RKO (cell line): Measurements from ENCODE around the gene ITCH.
"Not testable (repeated sequence)": the region's sequence is repeated elsewhere in the genome, so short reads cannot be mapped to it uniquely, and the experiment has no call there.

Experiments used
- DNase-seq: peaks from one replicate; pipeline ENCODE4 v3.0.0-alpha.2; 2016; ENCODE audit warnings: low spot score

The ITCH gene

DNA sequence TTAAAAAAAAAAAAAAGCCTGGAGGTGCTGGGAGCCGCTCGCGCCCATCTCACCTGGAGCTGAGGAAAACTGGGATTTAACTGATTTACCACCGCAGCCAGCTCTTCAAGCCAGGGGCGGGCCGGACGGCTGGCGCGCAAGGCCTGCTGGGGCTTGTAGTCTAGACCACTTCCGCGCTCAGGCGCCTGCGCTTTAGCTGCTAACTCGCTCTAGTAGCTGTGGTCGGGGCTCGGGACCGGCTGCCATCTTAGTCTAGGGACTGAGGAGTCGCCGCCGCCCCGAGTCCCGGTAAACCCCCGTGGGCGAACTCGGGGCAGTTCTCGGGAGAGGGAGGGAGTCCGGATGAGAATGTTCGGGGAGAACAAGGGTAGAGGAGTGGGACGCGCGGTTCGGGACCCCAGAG, at the start of gene ITCH:
ITCH (plus strand) TSS at position 212 of the 403 bp plus-strand sequence. CDS start 30,539 bp downstream, outside the sequence.
- peak; percentile 99 for DNase-seq

DNA sequence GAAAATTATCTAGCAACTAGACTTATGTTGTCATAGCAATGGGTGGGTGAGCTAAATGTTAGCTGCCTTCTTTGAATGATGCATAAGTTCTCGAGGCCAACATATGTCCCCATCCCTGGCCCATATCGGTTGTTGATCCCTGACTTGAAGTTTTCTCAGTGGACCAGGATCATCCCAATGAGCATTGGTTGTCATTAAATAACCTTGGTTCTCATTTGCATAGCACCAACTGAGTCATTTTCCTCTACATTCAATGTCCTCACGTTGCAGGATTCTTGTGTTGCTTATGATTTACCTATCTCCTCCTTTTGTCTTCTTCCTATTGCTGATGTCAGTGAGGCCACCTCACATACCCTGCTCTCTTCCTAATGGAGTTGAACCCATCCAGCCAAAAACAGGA, 47.8 kb upstream of the ITCH start:
- DNase-seq: no peak

DNA sequence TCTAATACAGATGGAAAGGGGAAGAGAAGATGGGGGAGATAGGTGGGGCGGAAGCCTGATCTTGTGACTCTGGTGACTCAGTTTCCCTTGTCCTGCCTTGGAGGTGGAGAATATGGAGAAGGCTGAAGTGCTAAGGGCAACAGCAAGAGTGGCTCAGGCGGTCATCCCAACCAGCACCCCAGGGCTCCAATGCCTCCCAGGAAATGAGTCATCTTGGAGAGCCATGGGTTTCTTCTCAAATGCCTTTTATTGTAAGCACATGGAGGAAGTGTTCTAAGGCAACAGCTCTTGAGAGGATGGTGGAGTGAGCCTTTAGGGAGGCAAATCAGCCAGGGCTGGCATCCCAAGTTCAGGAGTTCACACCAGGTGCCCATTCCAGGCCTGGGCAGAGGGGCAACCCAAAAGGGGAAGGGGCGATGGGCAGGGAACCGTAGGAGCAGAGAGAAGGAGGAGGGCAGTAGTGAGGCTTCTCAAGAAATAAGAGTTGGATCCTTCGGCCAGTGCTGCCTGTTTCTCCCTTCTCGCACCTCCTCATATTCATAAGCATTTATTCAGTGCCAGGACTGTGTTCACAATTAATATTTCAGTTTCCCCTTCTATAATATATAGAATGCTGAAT, 46.8 kb upstream of the ITCH start:
- DNase-seq: peak; percentile 71

DNA sequence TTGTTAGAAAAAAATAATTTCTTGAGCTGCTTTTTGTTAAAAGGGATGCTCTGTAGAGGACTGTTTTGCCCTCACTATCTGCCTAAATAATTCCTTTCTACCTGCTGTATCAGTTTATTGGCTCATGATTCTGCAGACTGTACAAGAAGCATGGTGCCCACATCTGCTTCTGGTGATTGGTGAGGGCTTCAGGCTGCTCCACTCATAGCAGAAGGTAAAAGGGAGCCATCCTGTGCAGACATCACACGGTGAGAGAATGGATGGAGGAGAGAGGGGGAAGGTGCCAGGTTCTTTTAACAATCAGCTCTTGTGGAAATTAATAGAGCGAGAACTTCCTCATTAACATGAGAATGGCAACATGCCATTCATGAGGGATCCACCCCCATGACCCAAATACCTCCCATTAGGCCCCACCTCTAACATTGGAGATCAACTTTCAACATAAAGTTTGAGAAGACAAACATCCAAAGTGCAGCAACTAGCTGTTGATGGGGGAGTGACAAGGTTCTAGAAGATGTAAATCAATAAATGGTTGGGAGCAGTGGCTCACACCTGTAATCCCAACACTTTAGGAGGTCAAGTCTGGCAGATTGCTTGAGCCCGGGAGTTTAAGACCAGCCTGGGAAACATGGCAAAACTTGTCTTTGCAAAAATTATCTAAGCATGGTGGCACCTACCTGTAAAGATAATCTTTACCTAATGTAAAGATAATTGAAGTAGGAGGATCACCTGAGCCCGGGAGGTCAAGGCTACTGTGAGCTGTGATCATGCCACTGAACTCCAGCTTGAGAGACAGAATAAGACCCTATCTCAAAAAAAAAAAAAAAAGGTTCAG, 44.2 kb upstream of the ITCH start:
- no peak for DNase-seq

DNA sequence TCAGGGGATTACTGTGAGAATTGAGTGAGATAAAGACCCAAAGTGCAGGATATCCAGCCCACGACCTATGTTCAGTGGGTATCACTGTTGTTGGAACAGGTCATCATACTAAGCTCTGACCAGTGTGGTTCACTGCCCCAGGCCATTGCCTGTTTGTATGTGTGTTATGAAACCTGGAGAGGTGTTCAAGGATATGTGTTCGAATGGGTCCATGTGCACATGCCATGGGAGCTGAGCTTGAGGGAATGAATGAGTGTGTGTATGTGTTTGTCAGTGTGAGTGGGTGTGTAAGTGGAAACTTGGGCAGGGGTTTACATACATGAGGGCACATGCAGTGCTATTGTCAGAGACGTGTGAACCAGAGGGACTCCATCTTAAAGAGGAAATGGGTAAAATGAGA, 42.2 kb upstream of the ITCH start:
- no peak for DNase-seq

DNA sequence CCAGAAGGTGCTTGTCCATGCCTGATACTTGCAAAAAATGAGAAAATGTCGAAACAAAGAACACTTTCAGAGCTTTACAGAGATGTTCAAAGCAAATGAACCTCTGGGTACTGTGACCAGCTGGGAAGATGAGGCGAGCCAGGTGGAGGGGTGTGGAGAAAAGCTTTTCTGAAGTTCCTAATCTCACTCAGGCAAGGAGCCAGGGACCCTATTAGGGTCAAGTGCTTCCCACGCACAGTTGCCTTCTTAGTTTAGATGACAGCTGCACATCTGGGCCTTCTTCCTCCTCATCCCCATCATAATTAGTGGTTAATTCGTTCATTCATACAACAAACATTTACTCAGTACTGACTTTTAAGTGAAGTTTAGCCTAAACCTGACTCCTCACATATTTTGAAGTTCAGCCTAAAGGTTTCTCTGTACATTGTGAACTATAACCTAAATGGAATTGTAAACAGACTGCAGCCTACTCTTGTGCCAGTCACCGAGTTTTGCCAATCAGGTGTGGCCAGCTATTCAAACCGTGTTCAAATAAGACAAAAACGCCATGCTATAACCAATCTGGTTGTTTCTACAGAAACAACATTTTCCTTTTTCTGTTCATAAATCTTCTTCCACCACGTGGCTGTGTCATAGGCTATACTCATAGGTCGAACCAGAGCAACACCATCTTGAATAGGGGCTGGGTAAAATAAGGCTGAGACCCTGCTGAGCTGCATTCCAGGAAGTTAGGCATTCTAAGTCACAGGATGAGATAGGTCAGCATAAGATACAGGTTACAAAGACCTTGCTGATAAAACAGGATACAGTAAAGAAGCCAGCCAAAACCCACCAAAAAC, 40.6 kb upstream of the ITCH start:
- DNase-seq: no peak

DNA sequence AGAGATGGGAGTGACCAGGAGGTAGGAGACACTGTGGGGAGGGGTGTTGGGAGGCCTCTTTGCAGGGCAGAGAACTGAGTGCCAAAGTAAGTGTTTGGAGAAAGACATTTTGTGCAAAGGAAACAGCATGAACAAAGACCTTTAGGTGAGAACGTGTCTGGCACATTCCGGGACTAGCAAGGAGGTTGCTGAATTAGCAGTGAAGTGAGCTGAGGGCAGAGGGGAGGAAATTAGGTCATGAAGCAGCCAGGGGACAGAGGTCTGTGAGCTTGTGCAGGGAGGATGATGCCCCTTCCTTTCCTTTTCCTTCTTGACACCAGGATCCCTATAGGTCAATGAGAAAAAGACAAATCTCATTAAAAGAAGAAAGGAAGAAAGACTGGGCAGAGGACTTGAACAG, 38.5 kb upstream of the ITCH start:
- no peak for DNase-seq

DNA sequence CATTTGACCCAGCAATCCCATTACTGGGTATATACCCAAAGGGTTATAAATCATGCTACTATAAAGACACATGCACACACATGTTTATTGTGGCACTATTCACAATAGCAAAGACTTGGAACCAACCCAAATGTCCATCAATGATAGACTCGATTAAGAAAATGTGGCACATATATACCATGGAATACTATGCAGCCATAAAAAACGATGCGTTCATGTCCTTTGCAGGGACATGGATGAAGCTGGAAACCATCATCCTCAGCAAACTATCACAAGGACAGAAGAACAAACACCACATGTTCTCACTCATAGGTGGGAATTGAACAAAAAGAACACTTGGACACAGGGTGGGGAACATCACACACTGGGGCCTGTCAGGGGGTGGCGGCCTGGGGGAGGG, 34.9 kb upstream of the ITCH start:
- not testable (repeated sequence) for DNase-seq

DNA sequence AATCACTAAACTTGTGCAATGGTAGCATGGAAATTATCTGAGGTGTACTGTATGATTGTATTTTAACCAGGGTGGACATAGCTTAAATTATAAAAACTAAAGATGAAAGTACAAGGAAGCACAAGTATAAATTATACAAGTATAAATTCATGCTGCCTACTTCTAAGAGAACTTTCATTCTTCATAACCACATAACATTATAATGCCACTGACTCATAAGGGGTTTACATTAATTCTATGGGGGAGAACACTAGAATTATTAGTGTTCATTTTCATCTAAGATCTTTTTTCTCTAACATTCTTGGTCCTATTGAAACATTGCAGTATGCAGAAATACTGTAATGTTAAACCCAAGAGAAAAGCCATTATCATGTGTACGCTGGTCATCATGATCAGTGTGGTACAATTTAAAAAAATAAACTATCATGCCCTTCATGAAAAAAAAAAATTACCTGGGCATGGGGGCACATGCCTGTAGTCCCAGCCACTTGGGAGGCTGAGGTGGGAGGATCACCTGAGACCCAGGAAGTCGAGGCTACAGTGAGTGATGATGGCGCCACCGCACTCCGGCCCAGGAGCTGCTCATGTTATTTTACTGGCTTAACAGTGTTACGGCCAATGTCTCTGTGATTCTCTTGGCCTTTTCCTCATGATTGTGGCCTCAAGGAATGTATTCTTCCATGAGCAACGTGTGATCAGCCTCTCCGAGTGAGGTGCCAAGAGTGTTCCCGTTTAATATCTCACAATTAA, 34.0 kb upstream of the ITCH start:
- DNase-seq: no peak

DNA sequence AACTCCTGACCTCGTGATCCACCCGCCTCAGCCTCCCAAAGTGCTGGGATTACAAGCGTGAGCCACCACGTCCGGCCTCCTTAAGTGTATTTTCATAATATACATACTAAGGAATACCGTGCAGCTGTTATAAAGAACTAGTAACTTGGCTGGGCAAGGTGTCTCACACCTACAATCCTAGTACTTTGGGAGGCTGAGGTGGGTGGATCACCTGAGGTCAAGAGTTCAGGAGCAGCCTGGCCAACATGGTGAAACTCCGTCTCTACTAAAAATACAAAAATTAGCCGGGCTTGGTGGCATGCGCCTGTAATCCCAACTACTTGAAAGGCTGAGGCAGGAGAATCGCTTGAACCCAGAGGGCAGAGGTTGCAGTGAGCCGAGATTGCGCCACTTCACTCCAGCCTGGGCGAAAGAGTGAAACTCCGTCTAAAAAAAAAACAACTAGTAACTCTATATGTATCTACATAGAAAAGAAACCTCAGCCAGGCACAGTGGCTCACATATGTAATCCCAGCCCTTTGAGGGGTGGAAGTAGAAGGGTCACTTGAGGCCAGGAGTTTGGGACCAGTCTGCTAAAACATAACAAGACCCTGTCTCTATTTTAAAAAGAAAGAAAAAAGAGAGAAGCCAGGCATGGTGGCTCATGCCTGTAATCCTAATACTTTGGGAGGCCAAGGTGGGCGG, 32.1 kb upstream of the ITCH start:
- not testable (repeated sequence) for DNase-seq

DNA sequence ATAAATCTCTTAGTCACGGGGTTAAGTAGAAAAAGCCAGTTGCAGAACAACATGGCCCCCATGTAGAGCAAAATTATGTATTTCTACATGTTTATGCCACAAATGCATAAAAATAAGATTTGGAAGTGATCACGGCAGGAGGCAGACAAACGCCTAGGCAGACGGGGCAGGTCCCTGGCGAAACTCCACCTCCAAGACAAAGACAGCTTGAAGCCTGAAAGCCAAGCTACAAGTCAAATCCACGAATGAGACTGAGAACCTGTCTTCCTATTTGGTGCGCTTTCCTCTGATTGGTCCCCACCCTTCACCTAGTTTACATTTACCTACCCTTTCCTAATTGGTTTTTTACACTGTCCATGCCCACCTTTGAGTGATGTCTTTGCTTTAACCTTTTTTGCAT, 31.2 kb upstream of the ITCH start:
- no peak for DNase-seq

DNA sequence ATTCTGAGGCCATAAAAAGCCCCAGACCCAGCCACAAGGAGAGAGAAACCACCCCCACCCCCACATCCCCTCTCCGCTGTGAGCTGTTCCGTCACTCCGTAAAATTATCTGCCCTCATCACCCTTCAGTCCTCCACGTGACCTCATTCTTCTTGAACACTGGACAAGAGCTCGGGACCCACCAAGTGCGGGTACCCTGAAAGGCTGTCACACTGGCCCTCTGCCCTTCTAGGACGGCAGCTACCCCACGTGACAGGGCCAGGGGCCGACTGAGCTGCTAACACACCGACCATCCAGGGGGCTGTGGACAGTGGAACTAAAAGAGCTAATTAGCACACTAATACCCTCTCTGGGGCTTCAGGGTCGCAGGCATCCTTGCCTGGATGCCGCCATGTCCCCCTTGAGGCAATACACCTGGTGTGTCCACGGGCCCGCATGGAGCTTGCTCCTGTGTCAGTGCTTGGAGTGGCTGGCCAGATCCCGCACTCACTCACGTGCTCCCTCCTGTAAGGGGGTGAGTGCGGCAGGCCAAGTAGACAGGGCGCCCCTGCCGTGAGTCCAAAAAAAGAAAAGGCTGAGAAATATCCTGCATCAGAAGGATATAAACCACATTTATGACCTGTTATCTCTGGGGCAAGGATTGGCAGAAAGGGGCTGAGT, 30.7 kb upstream of the ITCH start:
- DNase-seq: no peak

DNA sequence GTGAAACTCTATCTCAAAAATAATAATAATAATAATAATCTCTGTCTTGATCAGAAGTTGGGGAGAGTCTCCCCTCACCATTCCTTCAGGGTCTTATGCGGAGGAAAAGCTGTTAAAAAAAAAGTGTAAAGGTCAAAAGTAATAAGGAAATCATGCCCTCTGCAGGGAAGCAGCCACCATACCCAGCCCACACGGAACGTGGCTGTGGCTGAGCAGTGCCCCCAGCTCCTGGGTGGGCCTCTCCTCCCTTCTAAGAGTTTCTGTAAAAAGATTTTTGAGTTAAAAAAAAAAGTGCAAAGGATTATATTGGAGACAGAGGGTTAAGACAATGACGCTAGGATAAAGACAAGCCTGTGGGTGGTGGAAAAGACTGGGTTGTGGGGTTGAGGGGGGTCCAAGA, 29.3 kb upstream of the ITCH start:
- no peak for DNase-seq

DNA sequence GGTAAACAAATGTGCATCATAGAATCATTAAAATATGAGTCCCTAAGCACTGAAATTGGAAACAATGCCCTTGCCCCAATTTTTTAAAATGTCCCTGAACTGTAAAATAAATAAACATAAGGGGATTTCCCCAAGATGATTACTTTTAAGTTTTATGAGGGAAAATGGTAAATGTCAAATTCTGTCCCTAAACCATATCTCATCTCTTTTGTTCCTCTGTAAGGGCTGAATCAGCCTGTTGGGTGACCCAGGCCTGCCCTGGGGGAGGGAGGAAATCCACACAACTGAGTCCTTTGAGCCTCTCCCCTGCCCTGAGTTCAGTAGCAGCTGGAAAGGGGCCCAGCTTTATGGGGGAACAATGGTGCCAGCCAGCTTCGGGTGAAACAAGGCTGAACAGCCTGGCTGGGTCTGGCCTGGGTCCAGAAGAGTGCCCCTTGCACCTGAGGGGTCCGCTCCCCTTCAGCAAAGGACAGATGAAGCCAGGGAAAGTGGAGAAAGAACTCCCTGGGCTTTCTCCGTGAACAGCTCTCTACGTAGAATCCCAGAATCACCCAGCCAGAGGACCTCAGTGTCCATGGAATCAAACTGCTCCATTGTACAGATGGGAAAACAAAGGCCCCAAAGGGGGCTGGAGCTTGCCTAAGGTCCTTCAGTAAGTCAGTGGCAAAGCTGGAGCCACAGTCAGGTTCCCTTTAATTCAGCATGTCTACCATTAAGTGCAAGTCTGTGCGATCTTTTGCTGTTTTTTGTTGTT, 28.2 kb upstream of the ITCH start:
- no peak for DNase-seq

DNA sequence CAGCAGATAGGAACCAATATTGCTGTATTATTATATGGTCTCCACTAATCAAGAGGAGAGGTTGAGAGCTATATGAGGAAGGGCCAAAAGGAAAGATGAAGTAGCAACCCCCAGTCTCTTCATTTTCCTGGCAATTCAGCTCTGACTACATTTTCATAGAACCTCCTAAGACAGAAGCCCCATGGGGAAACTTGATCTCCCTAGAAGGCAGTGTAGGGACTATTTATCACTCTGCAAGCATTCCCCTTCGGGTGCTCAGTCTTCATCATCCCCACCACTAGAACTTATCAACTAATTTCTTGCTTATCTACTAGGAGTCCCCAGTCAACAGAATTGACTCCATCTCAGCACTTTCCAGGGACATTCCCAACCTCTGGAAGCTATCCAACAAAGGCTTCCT, 25.5 kb upstream of the ITCH start:
- no peak for DNase-seq

DNA sequence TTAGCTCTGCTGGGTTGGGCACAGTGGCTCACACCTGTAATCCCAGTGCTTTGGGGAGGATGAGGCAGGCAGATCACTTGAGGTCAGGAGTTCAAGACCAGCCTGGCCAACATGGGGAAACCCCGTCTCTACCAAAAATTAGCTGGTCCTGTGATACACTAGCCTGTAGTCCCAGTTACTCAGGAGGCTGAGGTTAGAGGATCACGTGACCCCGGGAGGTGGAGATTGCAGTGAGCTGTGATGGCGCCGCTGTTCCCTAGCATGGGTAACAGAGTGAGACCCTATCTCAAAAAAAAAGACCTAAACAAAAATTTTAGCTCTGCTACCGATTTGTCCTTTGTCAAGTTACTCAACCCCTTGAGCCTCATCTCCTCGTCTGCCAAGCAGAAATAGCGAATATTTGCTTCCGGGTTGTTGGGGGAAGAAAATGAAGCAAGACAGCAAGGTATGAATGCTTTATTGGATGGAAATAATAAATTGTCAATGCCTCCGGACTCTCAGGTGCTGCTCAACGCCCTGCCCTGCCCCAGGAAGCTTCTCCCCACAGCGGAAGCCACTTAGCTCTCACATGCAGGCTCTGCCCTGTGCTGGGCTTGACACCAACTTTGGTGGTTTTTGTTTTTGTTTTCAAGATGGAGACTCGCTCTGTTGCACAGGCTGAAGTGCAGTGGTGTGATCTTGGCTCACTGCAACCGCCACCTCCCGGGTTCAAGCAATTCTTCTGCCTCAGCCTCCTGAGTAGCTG, 24.9 kb upstream of the ITCH start:
- DNase-seq: no peak

DNA sequence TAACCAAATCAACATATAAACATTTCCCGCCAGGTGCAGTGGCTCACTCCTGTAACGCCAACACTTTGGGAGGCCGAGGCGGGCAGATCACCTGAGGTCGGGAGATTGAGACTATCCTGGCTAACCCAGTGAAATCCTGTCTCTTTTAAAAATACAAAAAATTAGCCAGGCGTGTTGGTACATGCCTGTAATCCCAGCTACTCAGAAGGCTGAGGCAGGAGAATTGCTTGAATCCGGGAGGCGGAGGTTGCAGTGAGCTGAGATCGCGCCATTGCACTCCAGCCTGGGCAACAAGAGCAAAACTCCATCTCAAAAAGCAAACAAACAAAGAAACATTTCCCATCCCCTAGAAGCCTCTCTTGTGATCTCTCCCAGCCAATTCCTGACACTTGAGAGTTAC, 22.3 kb upstream of the ITCH start:
- DNase-seq: not testable (repeated sequence)

DNA sequence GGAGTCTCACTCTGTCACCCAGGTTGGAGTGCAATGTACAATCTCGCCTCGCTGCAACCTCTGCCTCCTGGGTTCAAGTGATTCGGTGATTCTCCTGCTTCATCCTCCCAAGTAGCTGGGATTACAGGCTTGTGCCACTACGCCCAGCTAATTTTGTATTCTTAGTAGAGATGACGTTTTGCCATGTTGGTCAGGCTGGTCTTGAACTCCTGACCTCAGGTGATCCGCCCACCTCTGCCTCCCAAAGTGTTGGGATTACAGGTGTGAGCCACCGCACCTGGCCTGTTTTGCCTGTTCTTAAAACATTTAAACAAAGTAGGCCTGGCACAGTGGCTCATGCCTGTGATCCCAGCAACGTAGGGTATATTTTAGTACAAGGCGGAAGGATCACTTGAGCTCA, 21.9 kb upstream of the ITCH start:
- DNase-seq: not testable (repeated sequence)

DNA sequence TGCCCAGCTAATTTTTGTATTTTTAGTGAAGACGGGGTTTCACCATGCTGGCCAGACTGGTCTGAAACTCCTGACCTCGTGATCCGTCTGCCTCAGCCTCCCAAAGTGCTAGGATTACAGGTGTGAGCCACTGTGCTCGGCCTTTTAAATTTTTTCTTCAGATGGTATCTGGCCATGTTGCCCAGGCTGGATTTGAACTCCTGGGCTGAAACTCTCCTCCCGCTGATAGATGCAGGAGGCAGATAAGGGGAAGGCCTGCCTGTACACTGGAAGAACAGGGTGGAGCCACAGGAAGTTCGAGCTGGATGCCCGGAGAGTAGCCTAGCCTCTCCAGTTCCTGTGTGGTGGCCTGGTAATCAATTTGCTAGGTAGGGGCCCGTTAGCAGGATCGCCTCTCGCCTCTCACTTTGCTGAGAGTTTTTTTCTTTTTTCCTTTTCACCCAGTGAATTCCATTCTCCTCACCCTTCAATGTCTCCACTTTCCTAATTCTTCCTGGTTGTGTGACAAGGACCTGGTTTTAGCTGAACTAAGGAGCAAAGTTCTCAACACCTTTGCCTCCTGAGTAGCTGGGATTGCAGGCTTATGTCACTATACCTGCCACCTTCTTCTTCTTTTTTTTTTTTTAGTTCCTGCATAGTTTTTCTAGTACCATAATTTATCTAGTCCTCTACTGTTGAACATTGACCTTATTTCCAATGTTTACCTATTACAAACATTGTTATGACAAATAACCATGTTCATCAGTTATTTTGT, 19.4 kb upstream of the ITCH start:
- DNase-seq: no peak
